GM20431 (cell line): ENCODE data around the gene KIAA1671.

Experiments
- in situ Hi-C: fragments of 300-500 bp; cut with MseI, MboI; formaldehyde crosslinking; loops from one replicate; pipeline ENCODE4 v1.15.0; 2020; ENCODE audit warnings: low sequenced_read_pairs; ENCODE audit not compliant: unreplicated experiment

The KIAA1671 gene

DNA sequence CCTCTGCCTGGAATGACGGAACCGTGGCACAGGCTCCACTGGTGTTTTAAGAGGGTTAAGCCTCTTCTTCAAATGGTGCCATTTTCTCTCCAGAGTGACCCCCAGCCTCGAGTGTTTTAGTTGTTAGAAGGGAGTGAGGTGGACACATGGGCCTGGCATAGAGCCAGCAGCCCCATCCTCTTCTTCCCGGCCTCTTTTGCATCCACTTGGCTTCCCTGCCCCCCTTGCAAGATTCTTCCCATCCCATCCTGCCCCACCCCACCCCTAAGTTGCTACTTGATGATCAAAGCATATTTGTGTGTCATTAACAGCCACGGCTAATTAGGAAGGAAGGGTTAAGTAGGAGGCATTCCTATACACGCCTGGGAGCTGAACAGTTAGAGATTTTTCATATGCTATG, 174.8 kb downstream of the KIAA1671 start:
- in situ Hi-C loops, result no loop called here

DNA sequence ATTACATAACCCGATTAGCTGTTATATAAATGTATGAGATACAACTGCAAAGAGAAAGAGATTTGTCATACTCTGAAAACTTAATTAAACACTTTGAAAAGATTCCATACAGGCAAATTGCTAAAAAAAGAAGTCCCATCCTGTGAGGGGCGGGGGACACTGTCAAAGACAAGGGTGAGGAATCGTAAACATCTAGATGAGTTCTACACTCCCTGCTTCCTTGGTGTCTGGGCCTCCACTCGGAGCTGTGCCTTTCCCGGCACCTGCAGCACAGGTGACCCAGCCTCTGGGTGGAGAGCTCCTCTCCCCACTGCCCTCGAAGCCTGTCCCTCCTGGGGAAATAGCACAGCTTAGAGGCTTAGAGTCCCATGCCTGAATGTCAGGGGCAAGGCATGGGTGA, 177.9 kb downstream of the KIAA1671 start:
- in situ Hi-C loops, result no loop called here

DNA sequence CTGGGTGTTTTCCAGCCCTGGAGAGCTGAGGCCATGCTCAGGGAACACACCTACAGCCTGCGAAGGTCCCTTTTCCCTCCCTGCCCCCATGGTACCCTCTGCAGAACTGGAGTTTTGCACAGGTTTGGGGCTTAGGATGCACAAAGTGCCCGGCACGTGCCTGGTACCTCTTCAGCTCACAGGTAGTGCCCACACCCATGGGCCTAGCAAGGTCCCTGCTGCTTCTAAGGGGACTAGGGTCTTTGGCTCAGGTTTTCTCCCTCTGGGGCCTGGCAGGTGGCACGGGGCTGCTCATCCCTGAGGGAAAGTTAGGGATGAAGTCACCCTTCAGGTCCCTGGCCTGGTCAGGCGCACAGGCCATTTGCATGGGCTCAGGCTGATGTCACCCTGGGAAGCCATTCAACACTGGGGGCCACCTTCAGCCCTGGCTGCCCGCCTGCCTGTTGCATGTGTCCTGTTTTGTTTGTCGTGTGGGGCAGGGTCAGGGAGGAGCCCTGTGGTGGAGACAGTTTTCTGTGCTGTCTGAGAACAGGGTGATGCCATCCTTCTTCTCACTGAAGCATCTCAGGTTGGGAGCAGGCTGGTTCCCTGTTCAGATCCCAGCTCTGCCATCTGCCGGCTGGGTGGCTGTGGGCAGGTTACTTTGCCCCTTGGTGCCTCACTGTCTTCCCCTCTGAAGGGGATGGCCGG, 178.8 kb downstream of the KIAA1671 start:
- in situ Hi-C loops, result no loop called here

DNA sequence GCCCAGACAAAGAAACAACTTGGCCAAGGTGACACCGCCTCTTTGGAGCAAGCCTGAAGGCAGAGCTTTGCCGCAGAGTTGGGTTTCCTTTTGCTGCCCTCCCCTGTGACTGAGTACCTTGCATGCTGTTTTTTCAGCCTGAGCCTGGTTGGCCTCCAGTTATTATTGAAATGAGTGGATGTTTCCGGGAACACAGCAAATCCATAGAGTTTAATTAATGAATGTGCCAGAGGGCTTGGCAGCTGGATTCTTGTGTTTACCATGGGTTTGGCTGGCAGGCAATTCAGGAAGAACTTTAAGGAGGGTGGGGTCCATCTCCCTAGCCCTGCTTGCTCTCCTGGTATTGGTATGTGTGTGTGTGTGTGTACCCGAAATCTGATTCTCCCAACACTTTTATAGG, 181.5 kb downstream of the KIAA1671 start:
- in situ Hi-C loops, result no loop called here

DNA sequence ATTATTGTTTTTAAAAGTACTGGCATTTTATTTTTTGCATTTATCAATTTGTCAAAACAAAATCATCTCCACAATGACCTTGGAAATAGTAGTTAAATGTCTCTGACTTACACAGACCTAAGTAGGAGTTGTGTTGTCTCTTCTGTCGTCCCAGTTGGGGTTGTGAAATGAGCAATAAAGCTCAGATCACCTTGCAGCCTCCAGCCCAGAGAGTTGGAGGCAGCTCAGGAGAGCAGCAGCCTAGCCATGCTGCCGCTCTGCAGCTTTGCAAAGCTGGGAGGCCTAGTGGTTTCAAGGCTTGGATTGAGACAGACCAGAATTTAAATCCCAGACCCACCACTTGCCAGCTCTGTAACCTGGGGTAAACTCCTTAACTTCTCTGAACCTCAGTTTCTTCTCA, 181.9 kb downstream of the KIAA1671 start:
- in situ Hi-C loops, result no loop called here

DNA sequence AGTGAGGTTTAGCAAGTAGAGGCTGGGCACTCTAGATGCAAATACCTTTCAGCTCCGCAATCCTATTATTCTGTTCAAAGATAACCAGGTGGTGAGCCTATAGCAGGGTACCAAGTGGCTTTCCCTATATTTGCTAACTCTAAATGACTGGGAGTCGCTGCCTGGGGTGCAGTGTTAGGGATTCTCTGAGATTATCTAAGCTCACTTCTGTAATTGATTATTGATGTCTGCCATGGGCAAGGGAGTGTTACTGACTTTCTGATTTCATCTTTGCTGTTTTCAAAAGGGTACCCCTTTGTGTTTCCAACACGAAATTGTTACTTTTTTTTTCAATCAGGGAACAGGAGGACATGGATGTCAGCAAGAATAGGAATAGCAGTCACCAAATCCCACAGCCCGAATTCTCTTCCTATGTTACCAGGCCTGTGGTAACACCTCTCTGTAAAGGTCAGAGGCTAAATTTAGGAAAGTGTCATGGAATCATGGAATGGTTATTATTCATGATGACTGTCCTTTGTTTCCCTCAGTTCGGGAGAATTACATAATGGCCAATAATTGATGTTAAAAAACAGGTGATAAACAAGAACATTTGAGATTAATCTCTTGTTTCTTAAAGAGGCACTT, 184.5 kb downstream of the KIAA1671 start:
- in situ Hi-C loops, result no loop called here

DNA sequence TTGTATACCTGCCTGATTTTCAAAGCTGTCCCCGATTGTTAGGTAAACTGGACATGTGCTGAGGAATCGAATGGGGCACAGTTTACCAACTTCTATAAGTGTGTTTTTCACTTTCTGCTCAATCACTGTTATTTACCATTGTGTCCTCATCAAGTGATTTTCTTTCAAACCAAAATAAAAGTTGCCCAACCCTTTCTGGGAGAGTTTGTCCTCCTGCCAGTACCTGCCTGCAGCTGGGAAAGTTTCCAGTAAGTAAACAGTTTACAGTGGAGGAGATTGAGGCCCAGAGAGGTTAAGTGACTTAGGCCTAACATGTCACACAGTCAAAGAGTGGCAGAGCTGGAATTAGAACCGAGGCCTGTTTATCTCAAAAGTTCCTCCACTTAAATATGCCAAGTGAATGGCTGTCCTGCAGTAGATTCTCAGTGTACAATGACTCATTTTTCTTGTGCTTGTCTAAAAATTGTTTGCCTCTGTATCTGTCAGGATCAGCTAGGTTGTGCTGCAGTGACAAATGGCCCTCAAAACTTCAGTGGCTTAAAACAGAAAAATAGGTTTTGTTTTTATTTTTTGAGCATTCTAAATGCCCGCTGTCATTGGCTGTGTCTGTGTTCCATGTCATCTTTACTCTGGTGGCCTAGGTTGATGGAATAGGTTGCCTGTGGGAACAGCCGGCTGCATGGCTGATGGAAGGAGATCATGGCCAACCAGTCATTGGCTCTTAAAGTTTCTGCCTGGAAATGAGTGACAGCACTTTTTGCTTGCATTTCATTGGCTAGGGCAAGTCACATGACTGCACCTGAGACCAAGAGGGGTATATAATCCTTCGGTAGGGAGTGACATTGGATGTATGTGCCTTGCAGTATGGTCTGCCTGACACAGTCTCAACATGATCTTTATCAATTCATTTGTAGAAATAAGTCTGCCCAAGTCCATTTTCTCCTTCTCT, 185.3 kb downstream of the KIAA1671 start:
- in situ Hi-C loops, result no loop called here

DNA sequence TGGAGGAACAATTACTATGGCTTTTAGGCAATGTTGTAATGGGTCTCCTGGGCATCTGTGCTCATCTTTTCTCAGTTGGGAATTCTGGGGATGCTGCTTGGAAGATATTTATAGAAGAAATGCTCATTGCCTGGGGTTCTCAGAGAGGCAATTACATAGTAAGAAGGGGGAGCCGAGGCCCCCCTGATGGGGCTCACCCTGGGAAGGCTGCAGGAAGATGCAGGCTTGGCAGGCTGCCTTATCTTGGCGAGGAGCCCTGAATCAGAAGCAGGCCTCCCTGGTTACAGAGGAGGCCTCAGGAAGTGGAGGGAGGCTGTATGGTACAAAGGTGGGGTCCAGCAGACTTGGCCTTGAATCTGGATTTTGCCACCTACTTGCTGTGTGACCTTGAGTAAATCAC, 186.5 kb downstream of the KIAA1671 start:
- in situ Hi-C loops, result no loop called here

DNA sequence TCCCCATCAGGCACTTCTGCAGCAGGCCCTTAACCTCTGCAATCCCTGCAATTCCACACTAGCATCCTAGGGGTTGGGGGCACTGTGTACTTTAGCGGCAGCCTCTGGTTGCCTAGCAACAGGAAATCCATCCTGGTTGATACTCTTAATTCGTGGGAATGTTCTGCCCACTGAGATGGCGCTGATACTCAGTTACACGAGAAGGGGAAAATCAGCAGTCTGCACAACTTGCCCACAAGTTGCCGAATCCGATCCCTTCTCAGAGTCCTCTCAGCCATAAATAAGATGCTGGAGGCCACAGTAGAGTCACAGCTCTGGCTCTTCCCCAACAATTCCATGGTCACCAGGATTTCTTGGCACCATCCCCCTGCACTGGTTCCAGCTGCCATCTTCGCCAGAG, 189.6 kb downstream of the KIAA1671 start:
- in situ Hi-C loops, result no loop called here

DNA sequence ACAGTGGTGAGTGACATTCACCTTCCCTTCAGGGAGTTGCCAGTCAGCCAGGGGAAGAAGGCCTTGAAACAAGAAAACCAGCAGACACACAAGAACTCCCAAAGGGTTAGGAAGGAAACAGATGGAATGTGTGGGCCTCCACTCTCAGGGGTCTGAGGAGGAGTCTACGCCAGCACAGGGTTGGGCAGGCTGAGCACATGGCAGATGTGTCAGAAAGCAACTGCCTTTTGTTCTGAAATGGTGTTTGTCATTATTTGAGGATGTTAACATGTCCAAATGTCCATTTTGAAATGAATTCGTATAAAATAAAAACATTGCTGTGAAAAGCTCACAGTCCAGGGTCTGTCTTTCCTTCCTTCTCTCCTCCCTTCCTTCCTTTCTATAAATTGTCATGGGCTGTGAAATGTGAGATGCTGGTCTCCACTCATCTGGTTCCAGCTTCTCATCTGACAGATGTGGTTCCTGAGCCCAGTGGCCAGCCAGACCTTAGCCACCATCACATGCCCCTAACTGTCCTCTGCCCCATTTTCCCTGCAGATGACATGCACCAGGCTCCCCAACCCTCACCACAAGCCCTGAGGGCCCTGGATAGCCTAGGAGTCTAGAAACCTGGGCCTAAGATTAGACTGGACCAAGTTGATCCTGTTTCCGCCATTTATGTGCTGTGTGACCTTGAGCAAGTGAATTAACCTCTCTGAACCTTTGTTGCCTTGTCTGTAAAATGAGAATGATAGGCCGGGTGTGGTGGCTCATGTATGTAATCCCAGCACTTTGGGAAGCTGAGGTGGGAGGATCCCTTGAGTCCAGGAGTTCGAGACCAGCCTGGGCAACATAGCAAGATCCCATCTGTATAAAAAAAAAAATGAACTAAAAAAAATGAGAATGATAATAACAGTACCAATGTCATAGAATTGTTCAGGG, 190.9 kb downstream of the KIAA1671 start:
- in situ Hi-C loops, result no loop called here

DNA sequence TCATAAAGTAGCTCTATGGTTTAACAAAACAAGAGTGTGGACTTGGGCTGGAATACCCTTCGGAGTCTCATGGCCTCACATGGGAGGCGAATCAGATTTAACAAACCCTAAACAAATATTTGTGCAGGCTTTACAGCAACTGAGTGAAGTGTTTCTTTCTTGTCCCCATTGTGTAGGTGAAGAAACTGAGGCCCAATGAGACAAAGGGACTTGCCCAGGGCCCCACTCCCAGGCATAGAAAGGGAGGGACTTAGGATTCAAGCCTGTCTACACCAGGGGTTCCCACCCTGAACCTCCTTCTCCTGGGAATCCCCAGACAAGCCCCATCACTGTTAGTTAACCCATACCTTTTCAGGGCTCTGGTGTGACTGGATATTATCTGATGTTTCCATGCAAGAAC, 192.0 kb downstream of the KIAA1671 start:
- in situ Hi-C loops, result no loop called here

DNA sequence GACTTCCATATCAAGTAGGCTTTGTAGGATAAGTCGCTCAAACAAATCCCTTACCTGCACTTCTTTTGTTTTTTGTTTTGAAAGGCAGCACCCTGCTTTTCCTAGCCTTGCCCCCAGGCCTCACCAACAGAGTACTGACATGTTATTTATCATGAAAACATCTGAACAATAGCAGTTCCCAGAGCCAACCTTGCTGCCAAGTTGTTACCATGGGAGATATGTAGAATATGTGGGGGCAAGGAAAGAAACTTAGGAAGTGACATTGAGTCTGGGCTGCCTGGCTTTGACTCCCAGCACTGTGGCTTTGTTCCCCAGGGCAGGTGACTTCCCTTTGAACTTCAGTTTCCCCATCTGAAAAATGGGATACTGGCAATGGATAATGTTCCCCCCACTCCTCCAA, 193.8 kb downstream of the KIAA1671 start:
- in situ Hi-C loops, result no loop called here

DNA sequence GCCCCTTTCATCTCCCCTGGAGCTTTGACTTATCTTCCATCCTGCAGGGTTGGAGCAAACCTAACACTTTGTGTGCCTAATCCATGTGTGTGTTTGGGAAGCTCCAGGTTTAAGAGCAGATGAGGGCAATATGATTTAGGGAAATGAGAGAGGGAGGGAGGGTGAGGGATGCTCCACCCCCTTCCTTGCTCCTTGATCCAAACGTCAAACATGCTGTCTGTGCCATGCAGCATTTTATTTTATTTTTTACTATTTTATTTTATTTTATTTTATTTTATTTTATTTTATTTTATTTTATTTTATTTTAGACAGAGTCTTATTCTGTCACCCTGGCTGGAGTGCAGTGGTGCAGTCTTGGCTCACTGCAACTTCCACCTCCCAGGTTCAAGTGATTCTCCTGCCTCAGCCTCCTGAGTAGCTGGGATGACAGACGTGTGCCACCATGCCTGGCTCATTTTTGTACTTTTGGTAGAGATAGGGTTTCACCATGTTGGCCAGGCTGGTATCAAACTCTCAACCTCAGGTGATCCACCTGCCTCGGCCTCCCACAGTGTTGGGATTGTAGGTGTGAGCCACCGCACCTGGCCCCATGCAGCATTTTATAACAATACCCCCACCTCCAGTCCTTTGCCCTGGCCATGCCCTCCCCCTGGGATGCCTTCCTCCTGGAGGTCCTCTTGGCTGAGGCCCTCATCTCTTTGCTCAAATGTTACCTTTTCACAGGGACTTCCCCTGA, 194.6 kb downstream of the KIAA1671 start:
- in situ Hi-C loops, result no loop called here

DNA sequence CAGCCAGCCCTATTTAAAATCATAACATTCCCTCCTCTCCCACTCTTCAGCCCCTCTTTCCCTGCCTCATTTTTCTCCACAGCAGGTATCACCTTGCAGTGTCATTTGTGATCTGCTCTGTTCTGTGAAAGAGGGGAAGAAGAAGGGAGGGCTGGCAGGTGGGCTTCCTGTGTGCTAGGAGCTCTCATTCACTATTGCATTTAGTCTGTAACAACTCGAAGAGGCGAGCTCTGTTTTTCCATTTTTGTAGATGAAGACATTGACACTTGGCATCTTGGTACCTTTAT, 195.1 kb downstream of the KIAA1671 start:
- in situ Hi-C loops, result no loop called here

DNA sequence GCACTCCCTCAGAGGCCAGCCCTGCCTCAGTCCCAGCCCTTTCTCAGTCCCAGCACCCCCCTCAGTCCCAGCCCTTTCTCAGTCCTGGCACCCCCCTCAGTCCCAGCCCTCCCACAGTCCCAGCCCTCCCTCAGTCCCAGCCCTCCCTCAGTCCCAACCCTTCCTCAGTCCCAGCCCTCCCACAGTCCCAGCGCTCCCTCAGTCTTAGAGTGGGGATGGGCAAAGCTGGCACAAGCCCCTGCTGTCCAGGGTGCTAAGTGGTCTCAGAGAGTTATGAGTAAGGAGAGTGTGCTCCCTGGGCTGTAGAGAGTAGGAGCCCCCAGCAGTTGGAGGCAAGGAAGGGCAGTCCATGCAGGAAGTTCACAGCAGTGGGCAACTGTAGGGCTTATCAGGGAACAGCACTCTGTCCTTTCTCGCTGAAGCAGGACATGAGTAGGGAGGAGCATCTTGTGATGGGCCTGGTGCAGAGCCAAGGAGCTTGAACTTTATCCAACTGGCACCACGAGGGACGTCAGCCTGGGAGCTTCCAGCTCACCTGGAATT, 195.7 kb downstream of the KIAA1671 start:
- in situ Hi-C loops, result no loop called here

DNA sequence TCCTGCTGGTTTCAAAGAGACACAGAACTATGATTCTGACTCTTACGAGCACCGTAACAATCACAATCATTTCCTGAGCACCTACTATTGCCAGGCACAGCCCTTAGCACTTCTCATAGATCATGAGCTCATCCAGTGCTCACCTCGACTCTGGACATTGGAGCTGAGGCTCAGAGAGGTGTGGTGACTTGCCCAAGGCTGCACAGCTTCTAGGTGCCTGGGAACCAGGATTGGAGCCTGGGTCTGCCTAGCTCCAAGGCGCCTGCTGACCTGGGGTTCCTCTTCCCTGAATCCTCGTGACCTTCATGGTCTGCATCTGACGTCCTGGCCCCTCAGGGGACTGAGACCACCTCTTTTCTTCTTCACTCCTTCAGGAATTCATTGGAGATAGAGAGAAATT, 196.5 kb downstream of the KIAA1671 start:
- in situ Hi-C loops, result no loop called here

DNA sequence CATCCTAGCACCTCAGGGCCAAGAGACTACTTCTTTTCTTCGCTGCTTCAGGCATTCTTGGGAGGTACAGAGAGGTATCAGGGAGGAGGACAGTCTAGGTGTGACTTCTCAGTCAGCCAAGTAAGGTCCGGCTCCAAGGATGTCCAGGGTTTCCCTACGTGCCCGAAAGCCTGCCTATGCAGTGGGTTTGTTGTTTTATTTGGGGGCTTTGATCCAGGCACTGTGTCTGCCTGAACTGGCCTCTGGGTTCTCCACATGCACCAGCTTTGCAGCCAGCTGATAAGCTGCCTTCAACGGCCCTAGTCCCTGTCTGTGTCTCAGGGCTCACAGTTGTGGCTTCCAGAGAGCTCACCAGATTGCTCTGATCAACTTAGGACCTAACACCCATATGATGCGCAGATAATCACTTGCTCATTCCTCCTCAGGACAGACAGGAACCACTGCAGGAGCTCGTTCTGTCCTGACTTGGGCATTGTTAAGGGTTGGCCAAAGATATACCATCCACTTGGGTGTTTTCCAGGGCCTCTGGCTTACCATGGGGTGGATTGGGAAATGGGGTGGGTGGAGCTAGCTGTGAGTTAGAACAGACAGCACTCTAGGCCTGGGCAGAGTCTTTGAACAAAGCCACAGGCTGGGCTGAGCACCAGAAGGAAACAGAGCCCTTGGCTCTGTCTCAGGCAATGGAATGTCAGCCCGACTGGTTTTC, 201.6 kb downstream of the KIAA1671 start:
- in situ Hi-C loops, result no loop called here

DNA sequence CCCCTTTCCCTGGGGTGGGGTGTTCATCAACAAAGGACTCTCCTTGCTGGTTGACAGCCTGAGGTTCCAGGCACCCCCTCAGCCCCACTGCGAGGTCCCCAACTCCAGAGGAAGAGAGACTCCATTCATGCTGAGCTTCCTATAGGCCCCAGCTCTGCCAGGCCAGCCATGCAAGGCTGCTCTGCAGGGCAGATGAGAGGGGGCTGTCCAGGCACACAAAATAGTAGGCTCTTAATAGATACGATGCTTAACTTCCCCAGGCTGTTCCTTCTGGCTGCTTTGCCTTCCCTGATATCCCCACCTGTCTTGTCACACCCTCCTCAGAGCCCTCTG, 202.1 kb downstream of the KIAA1671 start:
- in situ Hi-C loops, result no loop called here

DNA sequence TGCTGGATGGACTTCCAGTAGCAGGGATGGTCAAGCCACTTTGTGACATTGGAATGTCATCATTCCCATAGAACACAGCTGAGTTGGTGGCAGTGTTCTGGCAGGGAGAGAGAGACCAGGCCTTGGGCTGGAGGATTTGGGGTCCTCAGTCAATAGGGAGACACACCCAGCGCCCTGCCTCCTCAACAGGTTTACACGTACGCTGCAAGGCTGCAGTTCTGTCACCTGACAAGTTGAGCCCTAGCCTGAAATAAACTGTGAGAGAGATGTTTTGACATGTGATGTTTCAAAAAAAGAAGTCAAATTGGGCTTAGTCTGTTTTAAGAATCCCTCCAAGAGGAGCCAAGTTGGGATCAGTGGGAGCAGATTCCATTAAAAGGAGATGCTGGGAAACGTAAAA, 204.2 kb downstream of the KIAA1671 start:
- in situ Hi-C loops, result no loop called here
